Ovary (tissue), 3 donors: ENCODE data around the gene ABHD10.

Source experiments
- EP300 ChIP-seq: sonication (generic); formaldehyde crosslinking; IDR thresholded peaks from one replicate; pipeline ENCODE4 v1.6.1; 2017; ENCODE audit warnings: antibody characterized with exemption
- POLR2A ChIP-seq: fragments of 450-650 bp; IDR thresholded peaks from one replicate; pipeline ENCODE4 v1.6.1; 2017; ENCODE audit warnings: antibody characterized with exemption, mild to moderate bottlenecking, moderate library complexity
- TF ChIP-seq, protein P1 (sequence below), 3 donors: fragments of 450-650 bp in 2 of 3; fragments of 200-600 bp in 1 of 3; IDR thresholded peaks; one replicate each; pipeline versions ENCODE4 v1.5.1 to v1.8.0; 2016 to 2022; ENCODE audit warnings: antibody characterized with exemption in 3 of 3, mild to moderate bottlenecking in 1 of 3
- donor health status: DM: no; HTN: no; CAD: no.

DNA sequence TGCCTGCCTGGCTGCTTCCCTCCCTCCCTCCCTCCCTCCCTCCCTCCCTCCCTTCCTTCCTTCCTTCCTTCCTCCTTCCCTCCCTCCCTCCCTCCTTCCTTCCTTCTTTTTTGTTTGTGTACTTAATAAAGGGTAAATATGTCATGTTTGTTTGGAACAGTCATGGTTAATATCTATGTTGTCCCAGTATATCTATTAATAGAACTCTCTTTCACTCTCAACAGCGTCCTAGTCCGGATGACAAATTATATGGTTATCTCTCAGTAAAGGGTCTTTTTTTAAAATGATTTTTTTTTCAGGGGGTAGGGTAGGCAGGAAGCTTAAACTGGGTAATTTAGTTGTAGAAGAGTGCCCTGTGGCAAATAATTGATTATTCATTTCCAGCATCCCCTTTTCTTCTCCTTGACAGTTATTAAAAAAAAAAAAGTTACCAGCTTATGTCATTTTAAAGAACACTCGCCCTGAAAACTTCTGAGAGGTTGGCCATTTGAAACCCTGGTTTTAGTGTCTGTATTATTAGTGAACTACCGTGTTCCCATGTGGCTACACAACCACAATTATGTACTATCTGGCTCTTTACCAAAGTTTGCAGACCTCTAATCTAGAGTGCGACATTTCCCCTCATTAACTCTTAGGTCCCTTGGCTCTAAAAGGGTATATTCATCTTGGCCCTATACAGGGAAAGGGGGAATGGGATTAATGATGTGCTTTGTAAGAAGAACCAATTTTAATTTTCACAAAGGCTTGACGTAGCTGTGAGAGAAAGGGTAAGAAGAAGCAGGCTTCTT is 33.6 kb downstream of the ABHD10 start:
- TF ChIP-seq, protein P1, sequence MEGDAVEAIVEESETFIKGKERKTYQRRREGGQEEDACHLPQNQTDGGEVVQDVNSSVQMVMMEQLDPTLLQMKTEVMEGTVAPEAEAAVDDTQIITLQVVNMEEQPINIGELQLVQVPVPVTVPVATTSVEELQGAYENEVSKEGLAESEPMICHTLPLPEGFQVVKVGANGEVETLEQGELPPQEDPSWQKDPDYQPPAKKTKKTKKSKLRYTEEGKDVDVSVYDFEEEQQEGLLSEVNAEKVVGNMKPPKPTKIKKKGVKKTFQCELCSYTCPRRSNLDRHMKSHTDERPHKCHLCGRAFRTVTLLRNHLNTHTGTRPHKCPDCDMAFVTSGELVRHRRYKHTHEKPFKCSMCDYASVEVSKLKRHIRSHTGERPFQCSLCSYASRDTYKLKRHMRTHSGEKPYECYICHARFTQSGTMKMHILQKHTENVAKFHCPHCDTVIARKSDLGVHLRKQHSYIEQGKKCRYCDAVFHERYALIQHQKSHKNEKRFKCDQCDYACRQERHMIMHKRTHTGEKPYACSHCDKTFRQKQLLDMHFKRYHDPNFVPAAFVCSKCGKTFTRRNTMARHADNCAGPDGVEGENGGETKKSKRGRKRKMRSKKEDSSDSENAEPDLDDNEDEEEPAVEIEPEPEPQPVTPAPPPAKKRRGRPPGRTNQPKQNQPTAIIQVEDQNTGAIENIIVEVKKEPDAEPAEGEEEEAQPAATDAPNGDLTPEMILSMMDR (IDR thresholded peaks at IDR 0.05) = no peak
- TF ChIP-seq POLR2A = no peak
- no peak for TF ChIP-seq EP300
